SK-N-SH treated with all-trans-retinoic acid at 6 μM for 48 hours (cell line): ENCODE results near the gene ILF3.

ENCODE experiments used
- CSDC2 ChIP-seq: fragments of 250-450 bp; sonication (Bioruptor Pico); IDR thresholded peaks from 2 replicates; pipeline ENCODE4 v1.5.0; 2020; ENCODE audit warnings: mild to moderate bottlenecking, moderate library complexity
- ISL1 ChIP-seq: fragments of 250-450 bp; sonication (Bioruptor Pico); IDR thresholded peaks from 2 replicates; pipeline ENCODE4 v2.1.2; 2022; ENCODE audit warnings: mild to moderate bottlenecking, moderate library complexity
- PATZ1 ChIP-seq: fragments of 250-450 bp; sonication (Bioruptor Pico); IDR thresholded peaks from 2 replicates; pipeline ENCODE4 v1.8.0; 2020; ENCODE audit warnings: mild to moderate bottlenecking, moderate library complexity, borderline replicate concordance
- ZFP3 ChIP-seq: fragments of 250-450 bp; sonication (Bioruptor Pico); IDR thresholded peaks from 2 replicates; pipeline ENCODE4 v1.5.0; 2020; ENCODE audit warnings: mild to moderate bottlenecking, moderate library complexity

GRCh38 chr19:10644260-10645007, 9.7 kb upstream of the ILF3 start:
- TF ChIP-seq PATZ1 (CRISPR knock-in tag) (no peak), ZFP3 (CRISPR knock-in tag) (0 out of 2 replicates have a peak, but pooled peaks have one; percentile 19), ISL1 (CRISPR knock-in tag) (no peak), CSDC2 (CRISPR knock-in tag) (no peak)
